Measurements from ENCODE around the gene STXBP1.
A peak's percentile ranks its signal among the peaks of the same experiment; 100 is the strongest.

STXBP1 gene

DNA sequence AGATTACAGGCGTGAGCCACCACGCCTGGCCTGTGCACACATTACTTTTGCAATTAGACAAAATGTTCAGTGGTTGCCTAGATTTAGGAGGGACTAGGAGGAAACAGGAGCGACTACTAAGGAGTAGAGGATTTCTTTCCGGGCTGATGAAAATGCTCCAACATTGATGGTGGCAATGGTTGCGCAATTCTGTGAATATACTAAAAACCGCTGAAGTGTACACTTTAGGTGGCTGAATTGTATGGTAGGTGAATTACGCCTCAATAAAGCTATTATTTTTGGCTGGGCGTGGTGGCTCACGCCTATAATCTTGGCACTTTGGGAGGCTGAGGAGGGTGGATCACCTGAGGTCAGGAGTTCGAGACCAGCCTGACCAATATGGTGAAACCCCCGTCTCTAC is 46.8 kb upstream of the STXBP1 start:
- DNase-seq (ENCODE audit: low spot score) (no peak), ATAC-seq (ENCODE audit: low read depth) (no peak)
- H3K27me3 ChIP-seq (ENCODE audit: insufficient read depth, poor library complexity, severe bottlenecking): no peaks in the 10 kb centered on the region
- no peak overlapping the region for H3K4me3 ChIP-seq (ENCODE audit: severe bottlenecking)
- peaks cover 66% of the 10 kb centered on the region for H3K36me3 ChIP-seq (ENCODE audit: low read depth)
- H3K9me3 ChIP-seq (ENCODE audit: severe bottlenecking): no peaks in the 10 kb centered on the region
- TF ChIP-seq, protein P1, sequence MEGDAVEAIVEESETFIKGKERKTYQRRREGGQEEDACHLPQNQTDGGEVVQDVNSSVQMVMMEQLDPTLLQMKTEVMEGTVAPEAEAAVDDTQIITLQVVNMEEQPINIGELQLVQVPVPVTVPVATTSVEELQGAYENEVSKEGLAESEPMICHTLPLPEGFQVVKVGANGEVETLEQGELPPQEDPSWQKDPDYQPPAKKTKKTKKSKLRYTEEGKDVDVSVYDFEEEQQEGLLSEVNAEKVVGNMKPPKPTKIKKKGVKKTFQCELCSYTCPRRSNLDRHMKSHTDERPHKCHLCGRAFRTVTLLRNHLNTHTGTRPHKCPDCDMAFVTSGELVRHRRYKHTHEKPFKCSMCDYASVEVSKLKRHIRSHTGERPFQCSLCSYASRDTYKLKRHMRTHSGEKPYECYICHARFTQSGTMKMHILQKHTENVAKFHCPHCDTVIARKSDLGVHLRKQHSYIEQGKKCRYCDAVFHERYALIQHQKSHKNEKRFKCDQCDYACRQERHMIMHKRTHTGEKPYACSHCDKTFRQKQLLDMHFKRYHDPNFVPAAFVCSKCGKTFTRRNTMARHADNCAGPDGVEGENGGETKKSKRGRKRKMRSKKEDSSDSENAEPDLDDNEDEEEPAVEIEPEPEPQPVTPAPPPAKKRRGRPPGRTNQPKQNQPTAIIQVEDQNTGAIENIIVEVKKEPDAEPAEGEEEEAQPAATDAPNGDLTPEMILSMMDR (IDR thresholded peaks at IDR 0.05; ENCODE audit: poor library complexity, severe bottlenecking): no peak
- peaks cover 63% of the 10 kb centered on the region for H3K4me1 ChIP-seq (ENCODE audit: insufficient read depth, poor library complexity, severe bottlenecking)
- peak overlapping the region; percentile 98 for H3K27ac ChIP-seq (ENCODE audit: poor library complexity, severe bottlenecking)

DNA sequence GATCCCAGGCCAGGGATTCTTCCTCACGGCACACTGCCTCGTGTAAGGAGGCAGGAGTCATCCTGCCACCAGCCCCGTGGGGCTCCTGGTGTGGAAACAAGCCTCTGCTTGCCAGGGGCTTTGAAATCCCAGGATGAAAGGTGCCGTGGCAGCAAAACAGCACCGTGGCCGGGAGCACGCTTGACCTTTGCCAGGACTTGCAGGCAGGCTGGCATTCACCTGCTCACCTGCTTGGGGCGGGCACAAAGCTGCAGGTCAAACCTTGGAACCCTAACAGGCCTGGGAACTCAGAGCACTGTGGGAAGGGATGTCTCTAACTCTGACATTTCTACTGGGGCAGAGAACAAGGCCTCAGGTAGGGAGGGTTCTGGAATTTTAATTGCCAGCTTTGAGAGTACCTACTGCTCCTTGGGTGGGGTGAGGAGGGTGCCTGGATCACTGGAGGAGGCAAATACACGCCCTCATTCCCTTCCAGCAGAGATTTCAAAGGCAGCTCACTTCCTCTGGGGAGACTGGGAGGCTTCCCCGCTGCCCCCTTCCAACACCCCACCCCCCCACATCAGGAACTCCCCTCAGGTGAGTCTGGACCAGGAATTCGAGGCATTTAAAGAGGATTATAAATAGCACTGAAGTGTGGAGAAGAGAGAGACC is 45.6 kb upstream of the STXBP1 start:
- H3K9me3 ChIP-seq (ENCODE audit: severe bottlenecking): no peaks in the 10 kb centered on the region
- H3K4me1 ChIP-seq (ENCODE audit: insufficient read depth, poor library complexity, severe bottlenecking): peaks cover 57% of the 10 kb centered on the region
- peak; percentile 20 for ATAC-seq (ENCODE audit: low read depth)
- TF ChIP-seq, protein P1 (IDR thresholded peaks at IDR 0.05; ENCODE audit: poor library complexity, severe bottlenecking): no peak
- no peak for DNase-seq (ENCODE audit: low spot score)
- peak overlapping the region; percentile 98 for H3K4me3 ChIP-seq (ENCODE audit: severe bottlenecking)
- H3K27ac ChIP-seq (ENCODE audit: poor library complexity, severe bottlenecking): peak overlapping the region; percentile 98
- no peaks in the 10 kb centered on the region for H3K27me3 ChIP-seq (ENCODE audit: insufficient read depth, poor library complexity, severe bottlenecking)
- peaks cover 55% of the 10 kb centered on the region for H3K36me3 ChIP-seq (ENCODE audit: low read depth)

DNA sequence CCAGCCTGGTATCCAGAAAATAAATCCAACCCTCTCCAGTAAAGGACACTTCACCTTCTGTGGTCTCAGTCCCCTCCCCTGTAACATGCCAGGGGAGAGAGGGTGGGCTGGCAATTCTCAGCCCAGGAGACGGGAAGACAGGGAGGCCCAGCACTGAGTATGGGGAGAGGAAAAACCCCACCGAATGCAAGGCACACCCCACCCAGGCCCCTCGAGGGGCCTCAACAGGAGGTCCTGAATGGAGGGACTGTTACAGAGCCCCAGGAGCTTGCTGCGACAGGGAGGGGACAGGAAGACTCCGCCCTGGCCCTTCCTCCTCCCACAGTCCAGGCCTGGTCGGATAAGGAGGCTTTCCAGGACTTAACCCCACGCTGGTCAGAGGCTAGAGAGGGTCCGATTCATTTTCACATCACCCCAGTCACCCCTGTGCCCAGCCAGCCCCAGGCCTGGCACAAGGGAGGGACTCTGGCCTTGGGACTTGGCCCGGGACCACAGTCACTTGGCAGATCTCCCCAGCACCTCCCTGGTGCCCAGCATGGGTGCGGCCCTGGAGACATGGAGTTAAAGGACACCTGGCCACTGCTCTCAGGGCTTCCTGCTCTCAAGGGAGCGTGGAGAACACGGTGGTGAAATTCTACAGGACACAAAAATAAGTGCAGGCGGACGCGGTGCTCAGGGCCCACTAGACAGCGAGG is 44.9 kb upstream of the STXBP1 start:
- DNase-seq (ENCODE audit: low spot score) (no peak), ATAC-seq (ENCODE audit: low read depth) (0 out of 3 replicates have a peak, but pooled peaks have one; percentile 7)
- H3K4me1 ChIP-seq (ENCODE audit: insufficient read depth, poor library complexity, severe bottlenecking): peaks cover 54% of the 10 kb centered on the region
- peaks cover 54% of the 10 kb centered on the region for H3K36me3 ChIP-seq (ENCODE audit: low read depth)
- peak overlapping the region; percentile 98 for H3K4me3 ChIP-seq (ENCODE audit: severe bottlenecking)
- no peaks in the 10 kb centered on the region for H3K9me3 ChIP-seq (ENCODE audit: severe bottlenecking)
- H3K27me3 ChIP-seq (ENCODE audit: insufficient read depth, poor library complexity, severe bottlenecking): no peaks in the 10 kb centered on the region
- peak overlapping the region; percentile 98 for H3K27ac ChIP-seq (ENCODE audit: poor library complexity, severe bottlenecking)
- TF ChIP-seq, protein P1 (IDR thresholded peaks at IDR 0.05; ENCODE audit: poor library complexity, severe bottlenecking): no peak

DNA sequence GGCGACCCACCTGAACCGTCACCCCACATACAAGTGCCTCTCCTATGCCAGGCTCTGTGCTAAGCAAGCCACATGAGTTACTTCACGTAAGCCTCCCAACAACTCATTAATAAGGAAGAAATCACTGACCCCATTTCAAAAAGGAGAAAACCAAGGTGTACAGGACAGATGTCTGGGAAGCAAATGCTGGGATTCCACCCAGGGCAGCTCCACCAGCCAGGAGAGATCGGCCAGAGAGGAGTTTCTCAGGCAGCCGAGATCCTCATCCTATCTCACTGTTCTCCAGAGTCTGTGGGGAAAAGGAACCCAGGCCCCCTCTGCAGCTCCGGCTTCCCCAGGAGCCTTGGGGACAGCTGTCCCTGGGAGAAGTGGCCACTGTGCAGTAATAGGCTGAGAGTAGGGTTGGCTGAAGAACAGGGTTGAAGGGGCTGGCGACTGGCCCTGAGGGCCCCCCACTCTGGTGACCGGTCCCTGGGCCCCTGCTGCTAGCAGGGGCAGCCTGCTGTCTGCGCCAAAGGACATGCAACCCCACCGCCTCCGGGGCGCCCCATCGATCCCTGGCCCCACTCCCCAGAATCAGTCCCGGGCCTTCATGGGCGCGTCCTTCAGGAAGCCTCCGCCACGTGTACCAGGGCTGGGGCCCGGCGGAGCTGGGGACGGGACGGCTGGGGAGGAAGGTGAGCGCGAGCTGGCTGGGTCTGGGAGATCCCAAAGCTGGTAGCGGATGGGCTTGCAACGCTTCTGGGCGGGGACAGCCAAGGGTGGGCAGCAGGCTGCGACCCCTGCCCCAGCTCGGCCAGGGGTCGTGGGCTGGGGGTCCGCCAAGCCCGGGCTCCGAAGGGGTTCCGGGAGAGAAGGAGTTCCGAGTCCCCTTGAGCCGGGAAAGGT is 44.1 kb upstream of the STXBP1 start:
- peak overlapping the region; percentile 98 for H3K27ac ChIP-seq (ENCODE audit: poor library complexity, severe bottlenecking)
- peak overlapping the region; percentile 98 for H3K4me3 ChIP-seq (ENCODE audit: severe bottlenecking)
- H3K4me1 ChIP-seq (ENCODE audit: insufficient read depth, poor library complexity, severe bottlenecking): peaks cover 54% of the 10 kb centered on the region
- DNase-seq (ENCODE audit: low spot score) (no peak), ATAC-seq (ENCODE audit: low read depth) (peak; percentile 2; the same call in 1 of the 3 replicates)
- TF ChIP-seq, protein P1 (IDR thresholded peaks at IDR 0.05; ENCODE audit: poor library complexity, severe bottlenecking): no peak
- no peaks in the 10 kb centered on the region for H3K27me3 ChIP-seq (ENCODE audit: insufficient read depth, poor library complexity, severe bottlenecking)
- H3K36me3 ChIP-seq (ENCODE audit: low read depth): peaks cover 46% of the 10 kb centered on the region
- no peaks in the 10 kb centered on the region for H3K9me3 ChIP-seq (ENCODE audit: severe bottlenecking)
